WTC11 (cell line): Measurements from ENCODE around the gene GRIK5. TPM values are rescaled to one million over a fixed set of nuclear protein-coding genes. Genes with fewer than 3 reads are reported as not detected.

ENCODE experiments used
- ATAC-seq: fragments of 200-7000 bp; cut with Tn5 transposase; 2 replicates; pipeline ENCODE4 v1.10.0; 2021; ENCODE audit warnings: mild to moderate bottlenecking, moderate library complexity
- CTCF ChIA-PET: fragments of 300-600 bp; sonication (Branson Sonifier 250); formaldehyde crosslinking; loops from one replicate; lab custom pipeline; 2021; ENCODE audit warnings: antibody characterized with exemption; lab: Charles Lee
- POLR2A ChIA-PET: fragments of 350-600 bp; sonication (Branson Sonifier 250); formaldehyde crosslinking; loops from one replicate; lab custom pipeline; 2021; ENCODE audit warnings: antibody characterized with exemption; lab: Charles Lee
- DNase-seq: peaks from one replicate; pipeline ENCODE4 v3.0.0; 2021; ENCODE audit warnings: low spot score
- H3K27ac Mint-ChIP-seq: 2 replicates; pipeline ENCODE4 v1.8.0; 2021; ENCODE audit warnings: mixed read lengths
- H3K27me3 Mint-ChIP-seq: 2 replicates; pipeline ENCODE4 v1.8.0; 2021; ENCODE audit warnings: low read depth, mild to moderate bottlenecking, moderate library complexity, mixed read lengths
- H3K36me3 Mint-ChIP-seq: 2 replicates; pipeline ENCODE4 v1.8.0; 2021; ENCODE audit warnings: mixed read lengths
- H3K4me1 Mint-ChIP-seq: 2 replicates; pipeline ENCODE4 v1.8.0; 2022; ENCODE audit warnings: mixed read lengths
- H3K4me3 Mint-ChIP-seq: 2 replicates; pipeline ENCODE4 v1.8.0; 2021; ENCODE audit warnings: mild to moderate bottlenecking, moderate library complexity, mixed read lengths
- H3K9me3 Mint-ChIP-seq: 2 replicates; pipeline ENCODE4 v1.8.0; 2021; ENCODE audit warnings: mixed read lengths
- ATF3 ChIP-seq: sonication (generic); formaldehyde crosslinking; conservative IDR thresholded peaks from 2 replicates; pipeline ENCODE4 v1.8.1; 2022; ENCODE audit warnings: mild to moderate bottlenecking, missing genetic modification reagents
- CREB1 ChIP-seq: sonication (generic); formaldehyde crosslinking; IDR thresholded peaks from 2 replicates; pipeline ENCODE4 v1.8.0; 2023; ENCODE audit warnings: mild to moderate bottlenecking, missing genetic modification reagents
- CREM ChIP-seq: sonication (generic); formaldehyde crosslinking; IDR thresholded peaks from 2 replicates; pipeline ENCODE4 v1.8.1; 2022; ENCODE audit warnings: mild to moderate bottlenecking, missing genetic modification reagents, moderate library complexity
- GABPB1 ChIP-seq: sonication (generic); formaldehyde crosslinking; IDR thresholded peaks from 2 replicates; pipeline ENCODE4 v1.8.1; 2023; ENCODE audit warnings: mild to moderate bottlenecking, missing genetic modification reagents
- HMGXB4 ChIP-seq: sonication (generic); formaldehyde crosslinking; IDR thresholded peaks from 2 replicates; pipeline ENCODE4 v1.8.1; 2023; ENCODE audit warnings: mild to moderate bottlenecking, moderate library complexity, missing genetic modification reagents
- MAX ChIP-seq: sonication (generic); formaldehyde crosslinking; IDR thresholded peaks from 2 replicates; pipeline ENCODE4 v1.8.0; 2022; ENCODE audit warnings: mild to moderate bottlenecking, missing genetic modification reagents
- MLX ChIP-seq: sonication (generic); formaldehyde crosslinking; IDR thresholded peaks from 2 replicates; pipeline ENCODE4 v1.8.1; 2023; ENCODE audit warnings: mild to moderate bottlenecking, missing genetic modification reagents, moderate library complexity
- NFE2L1 ChIP-seq: sonication (generic); formaldehyde crosslinking; IDR thresholded peaks from 2 replicates; pipeline ENCODE4 v1.8.1; 2023; ENCODE audit warnings: missing genetic modification reagents
- NFYB ChIP-seq: sonication (generic); formaldehyde crosslinking; conservative IDR thresholded peaks from 2 replicates; pipeline ENCODE4 v1.8.0; 2022; ENCODE audit warnings: low read depth, missing genetic modification reagents
- PRRX2 ChIP-seq: fragments of 250-450 bp; sonication (Bioruptor Pico); IDR thresholded peaks from 2 replicates; pipeline ENCODE4 v1.8.0; 2021; ENCODE audit warnings: mild to moderate bottlenecking
- RELA ChIP-seq: sonication (generic); formaldehyde crosslinking; IDR thresholded peaks from 2 replicates; pipeline ENCODE4 v1.8.1; 2022; ENCODE audit warnings: missing genetic modification reagents, mild to moderate bottlenecking, borderline replicate concordance
- SMAD3 ChIP-seq: sonication (generic); formaldehyde crosslinking; IDR thresholded peaks from 2 replicates; pipeline ENCODE4 v1.8.0; 2022; ENCODE audit warnings: missing genetic modification reagents, mild to moderate bottlenecking, borderline replicate concordance
- SMAD4 ChIP-seq: sonication (generic); formaldehyde crosslinking; IDR thresholded peaks from 2 replicates; pipeline ENCODE4 v1.8.0; 2022; ENCODE audit warnings: mild to moderate bottlenecking, missing genetic modification reagents
- SP1 ChIP-seq: sonication (generic); formaldehyde crosslinking; conservative IDR thresholded peaks from 2 replicates; pipeline ENCODE4 v1.8.1; 2022; ENCODE audit warnings: missing genetic modification reagents
- STAT6 ChIP-seq: sonication (generic); formaldehyde crosslinking; conservative IDR thresholded peaks from 2 replicates; pipeline ENCODE4 v1.8.1; 2023; ENCODE audit warnings: mild to moderate bottlenecking, low read depth, missing genetic modification reagents, moderate library complexity
- ZNF138 ChIP-seq: sonication (generic); formaldehyde crosslinking; conservative IDR thresholded peaks from 2 replicates; pipeline ENCODE4 v1.8.1; 2022; ENCODE audit warnings: mild to moderate bottlenecking, moderate library complexity, missing genetic modification reagents
- ZNF396 ChIP-seq: fragments of 250-450 bp; sonication (Bioruptor Pico); IDR thresholded peaks from 2 replicates; pipeline ENCODE4 v1.8.0; 2021; ENCODE audit warnings: mild to moderate bottlenecking, moderate library complexity, borderline replicate concordance
- ZNF416 ChIP-seq: fragments of 250-450 bp; sonication (Bioruptor Pico); IDR thresholded peaks from 2 replicates; pipeline ENCODE4 v1.9.0; 2021; ENCODE audit warnings: mild to moderate bottlenecking, inconsistent platforms
- ZNF425 ChIP-seq: fragments of 250-450 bp; sonication (Bioruptor Pico); conservative IDR thresholded peaks from 2 replicates; pipeline ENCODE4 v1.9.0; 2021; ENCODE audit warnings: mild to moderate bottlenecking
- total RNA-seq: library from RNA; stranded (reverse); gene quantifications from 3 replicates; pipeline ENCODE4 v1.2.3, GENCODE V29; 2021

The GRIK5 gene
- total RNA-seq, 1 experiment from 2014 or later, result 52.3 TPM

- ATAC-seq (no peak), DNase-seq (no peak)
- Mint-ChIP-seq H3K4me3 (no peak overlapping the region), H3K9me3 (no peaks in the 10 kb centered on the region), H3K36me3 (peaks cover 16% of the 10 kb centered on the region; the same call in 1 of the 2 replicates), H3K27ac (peak overlapping the region; percentile 44), H3K27me3 (no peaks in the 10 kb centered on the region), H3K4me1 (peaks cover 49% of the 10 kb centered on the region)
- TF ChIP-seq STAT6 (CRISPR knock-in tag), result no peak
- TF ChIP-seq RELA (CRISPR knock-in tag), result no peak
- TF ChIP-seq ZNF416, result no peak
- no peak for TF ChIP-seq CREB1 (CRISPR knock-in tag)
- TF ChIP-seq CREM (CRISPR knock-in tag), result no peak
- no peak for TF ChIP-seq ZNF396
- TF ChIP-seq ZNF425 (CRISPR knock-in tag), result no peak
- no peak for TF ChIP-seq SMAD4
- no peak for TF ChIP-seq SP1 (CRISPR knock-in tag)
- no peak for TF ChIP-seq NFE2L1 (CRISPR knock-in tag)
- TF ChIP-seq PRRX2, result no peak
- TF ChIP-seq MAX (CRISPR knock-in tag), result no peak
- no peak for TF ChIP-seq NFYB (CRISPR knock-in tag)
- no peak for TF ChIP-seq HMGXB4 (CRISPR knock-in tag)
- TF ChIP-seq SMAD3 (CRISPR knock-in tag), result no peak
- no peak for TF ChIP-seq ZNF138
- TF ChIP-seq GABPB1 (CRISPR knock-in tag), result no peak
- no peak for TF ChIP-seq ATF3 (CRISPR knock-in tag)
- no peak for TF ChIP-seq MLX (CRISPR knock-in tag)
- ChIA-PET POLR2A (no interaction called here), CTCF (interaction anchor here (3.2 kb wide), 1 partner anchor 31 kb away, joined by 32 read pairs; no protein-coding TSS in a partner anchor)
Observed at GRCh38 chr19:42030645-42031440, 39.2 kb downstream of the GRIK5 start.
